Astrocyte of the spinal cord (primary cell): ENCODE measurements around the gene MAX.

Source experiments
- DNase-seq: peaks from one replicate; pipeline ENCODE4 v3.0.0; 2011; ENCODE audit warnings: low read depth, low spot score
- H3K4me3 ChIP-seq: 2 replicates; pipeline ENCODE4 v1.5.1; 2011; ENCODE audit warnings: low read depth, mild to moderate bottlenecking, low read length, moderate library complexity
- CTCF ChIP-seq: IDR thresholded peaks from 2 replicates; pipeline ENCODE4 v1.5.1; 2012; ENCODE audit warnings: low read depth, mild to moderate bottlenecking, low read length, inconsistent platforms
- in situ Hi-C: cut with HindIII; loops from 2 replicates; pipeline ENCODE4 v1.10.0; 2017; ENCODE audit warnings: low sequenced_read_pairs

MAX gene

GRCh38 chr14:65142429-65142828 is 40.1 kb upstream of the MAX start:
- H3K4me3 ChIP-seq, result no peak overlapping the region
- in situ Hi-C loops, result no loop called here
- DNase-seq, result no peak
- no peak for TF ChIP-seq CTCF

- no peak for DNase-seq
- H3K4me3 ChIP-seq, result no peak overlapping the region
- in situ Hi-C loops, result no loop called here
- no peak for TF ChIP-seq CTCF
Measured at GRCh38 chr14:65141523-65141922, 39.2 kb upstream of the MAX start.

GRCh38 chr14:65137648-65138307 is 35.5 kb upstream of the MAX start:
- no peak overlapping the region for H3K4me3 ChIP-seq
- in situ Hi-C loops, result no loop called here
- peak; percentile 2 for DNase-seq
- no peak for TF ChIP-seq CTCF

GRCh38 chr14:65134651-65135579 is 32.6 kb upstream of the MAX start:
- in situ Hi-C loops, result no loop called here

GRCh38 chr14:65132855-65133254 is 30.5 kb upstream of the MAX start:
- DNase-seq, result no peak
- H3K4me3 ChIP-seq, result no peak overlapping the region
- no peak for TF ChIP-seq CTCF
- in situ Hi-C loops, result no loop called here

More at GRCh38 chr14:65134651-65135579, 32.6 kb upstream of the MAX start:
- TF ChIP-seq CTCF, result no peak
- no peak overlapping the region for H3K4me3 ChIP-seq
- DNase-seq, result peak; percentile 6

- H3K4me3 ChIP-seq, result no peak overlapping the region
- no peak for TF ChIP-seq CTCF
- DNase-seq, result peak; percentile 21
- in situ Hi-C loops, result no loop called here
Measured at GRCh38 chr14:65131301-65131701, 29.0 kb upstream of the MAX start.
